AG20443 (cell line): ENCODE results near the gene MRPL50.

Source experiments
- DNase-seq: peaks from one replicate; pipeline ENCODE4 v3.0.0; 2012; ENCODE audit warnings: low spot score, mixed read lengths

The MRPL50 gene

GRCh38 chr9:101375546-101375945 lies 22.9 kb downstream of the MRPL50 start:
- DNase-seq: no peak

GRCh38 chr9:101372327-101373118 lies 25.9 kb downstream of the MRPL50 start:
- no peak for DNase-seq

GRCh38 chr9:101371813-101372212 lies 26.6 kb downstream of the MRPL50 start:
- DNase-seq: no peak

GRCh38 chr9:101369884-101370531 lies 28.4 kb downstream of the MRPL50 start:
- DNase-seq: no peak

GRCh38 chr9:101369286-101369685 lies 29.1 kb downstream of the MRPL50 start:
- DNase-seq: no peak

GRCh38 chr9:101367323-101367722 lies 31.1 kb downstream of the MRPL50 start:
- no peak for DNase-seq

GRCh38 chr9:101366038-101366756 lies 32.2 kb downstream of the MRPL50 start:
- peak; percentile 41 for DNase-seq

- no peak for DNase-seq
Observed at GRCh38 chr9:101365181-101365580, 33.2 kb downstream of the MRPL50 start.

GRCh38 chr9:101362450-101362849 lies 36.0 kb downstream of the MRPL50 start:
- no peak for DNase-seq

- no peak for DNase-seq
Observed at GRCh38 chr9:101360647-101361046, 37.8 kb downstream of the MRPL50 start.

- DNase-seq: no peak
Observed at GRCh38 chr9:101359679-101360078, 38.7 kb downstream of the MRPL50 start.

- DNase-seq: no peak
Observed at GRCh38 chr9:101356619-101357018, 41.8 kb downstream of the MRPL50 start.

GRCh38 chr9:101354765-101355708 lies 43.4 kb downstream of the MRPL50 start:
- no peak for DNase-seq

- no peak for DNase-seq
Observed at GRCh38 chr9:101354143-101354764, 44.2 kb downstream of the MRPL50 start.

- no peak for DNase-seq
Observed at GRCh38 chr9:101353683-101354082, 44.7 kb downstream of the MRPL50 start.

GRCh38 chr9:101352892-101353463 lies 45.4 kb downstream of the MRPL50 start:
- no peak for DNase-seq

- no peak for DNase-seq
Observed at GRCh38 chr9:101350285-101350684, 48.1 kb downstream of the MRPL50 start.

- no peak for DNase-seq
Observed at GRCh38 chr9:101342595-101342994, 55.8 kb downstream of the MRPL50 start.

GRCh38 chr9:101341958-101342357 lies 56.5 kb downstream of the MRPL50 start:
- DNase-seq: no peak
